GM04504 (cell line): ENCODE results near the gene RTL1.

Experiments used
- DNase-seq: peaks from one replicate; pipeline ENCODE4 v3.0.0-alpha.2; 2012; ENCODE audit warnings: low read depth

Gene RTL1

GRCh38 chr14:100849115-100849781 lies 54.3 kb downstream of the RTL1 start:
- no peak for DNase-seq

- no peak for DNase-seq
Observed at GRCh38 chr14:100846309-100846859, 57.1 kb downstream of the RTL1 start.

- DNase-seq = no peak
Observed at GRCh38 chr14:100845341-100845740, 58.2 kb downstream of the RTL1 start.

- no peak for DNase-seq
Observed at GRCh38 chr14:100844846-100845245, 58.7 kb downstream of the RTL1 start.

- no peak for DNase-seq
Observed at GRCh38 chr14:100844421-100844820, 59.1 kb downstream of the RTL1 start.

GRCh38 chr14:100844082-100844408 lies 59.5 kb downstream of the RTL1 start:
- no peak for DNase-seq

GRCh38 chr14:100842799-100843198 lies 60.7 kb downstream of the RTL1 start:
- peak; percentile 73 for DNase-seq

- DNase-seq = no peak
Observed at GRCh38 chr14:100841761-100842403, 61.6 kb downstream of the RTL1 start.

GRCh38 chr14:100841066-100841760 lies 62.3 kb downstream of the RTL1 start:
- no peak for DNase-seq

- DNase-seq = no peak
Observed at GRCh38 chr14:100840286-100841065, 63.0 kb downstream of the RTL1 start.

GRCh38 chr14:100839681-100840111 lies 63.8 kb downstream of the RTL1 start:
- DNase-seq = no peak

- DNase-seq = no peak
Observed at GRCh38 chr14:100839315-100839585, 64.3 kb downstream of the RTL1 start.

- DNase-seq = no peak
Observed at GRCh38 chr14:100838493-100839314, 64.8 kb downstream of the RTL1 start.

- DNase-seq = no peak
Observed at GRCh38 chr14:100837805-100838350, 65.6 kb downstream of the RTL1 start.

GRCh38 chr14:100836941-100837804 lies 66.3 kb downstream of the RTL1 start:
- DNase-seq = no peak

- DNase-seq = no peak
Observed at GRCh38 chr14:100836311-100836805, 67.2 kb downstream of the RTL1 start.

- DNase-seq = no peak
Observed at GRCh38 chr14:100835548-100836310, 67.8 kb downstream of the RTL1 start.

GRCh38 chr14:100834794-100835547 lies 68.6 kb downstream of the RTL1 start:
- no peak for DNase-seq
